GM19099 (cell line): Measurements from ENCODE around the gene GALNT13.

ENCODE experiments used
- POLR2A ChIP-seq: IDR thresholded peaks from 3 replicates; pipeline ENCODE4 v1.6.1; 2011; ENCODE audit warnings: low read depth; ENCODE audit not compliant: insufficient read length; ENCODE audit errors: extremely low read depth

Gene GALNT13

GRCh38 chr2:154480521-154480920, 608.8 kb downstream of the GALNT13 start:
- no peak for TF ChIP-seq POLR2A

GRCh38 chr2:154481336-154481735, 609.6 kb downstream of the GALNT13 start:
- no peak for TF ChIP-seq POLR2A

- TF ChIP-seq POLR2A = no peak
Observed at GRCh38 chr2:154484338-154485099, 612.8 kb downstream of the GALNT13 start.

- TF ChIP-seq POLR2A = no peak
Observed at GRCh38 chr2:154488801-154489200, 617.1 kb downstream of the GALNT13 start.

- no peak for TF ChIP-seq POLR2A
Observed at GRCh38 chr2:154489266-154489858, 617.6 kb downstream of the GALNT13 start.

GRCh38 chr2:154490530-154490929, 618.8 kb downstream of the GALNT13 start:
- TF ChIP-seq POLR2A = no peak

- TF ChIP-seq POLR2A = no peak
Observed at GRCh38 chr2:154495455-154495868, 623.7 kb downstream of the GALNT13 start.

- TF ChIP-seq POLR2A = no peak
Observed at GRCh38 chr2:154497019-154497418, 625.3 kb downstream of the GALNT13 start.
